Astrocyte (in vitro differentiated cells and primary cell): ENCODE measurements around the gene DSCAM. TPM values are rescaled to one million over a fixed set of nuclear protein-coding genes. Genes with fewer than 3 reads are reported as not detected.

ENCODE experiments used
- DNase-seq: peaks from one replicate; pipeline ENCODE4 v3.0.0-alpha.2; 2010; ENCODE audit warnings: low read depth
- FAIRE-seq: peaks from 2 replicates; lab custom pipeline; 2011; peaks lifted over from hg19 to GRCh38; lab: Jason Lieb, UNC
- H2AFZ ChIP-seq: 2 replicates; pipeline ENCODE4 v1.6.0; 2012; ENCODE audit warnings: low read depth, low read length, inconsistent platforms
- H3K27ac ChIP-seq: 2 replicates; pipeline ENCODE4 v1.5.1; 2011; ENCODE audit warnings: low read depth, low read length, inconsistent platforms
- H3K27me3 ChIP-seq: 2 replicates; pipeline ENCODE4 v1.6.0; 2011; ENCODE audit warnings: low read length, inconsistent platforms; ENCODE audit not compliant: insufficient read depth
- H3K36me3 ChIP-seq: 2 replicates; pipeline ENCODE4 v1.5.1; 2011; ENCODE audit warnings: low read length, inconsistent platforms; ENCODE audit not compliant: insufficient read depth
- H3K4me1 ChIP-seq: 2 replicates; pipeline ENCODE4 v1.5.1; 2011; ENCODE audit warnings: low read length, inconsistent platforms; ENCODE audit not compliant: insufficient read depth
- H3K4me2 ChIP-seq: 2 replicates; pipeline ENCODE4 v1.6.0; 2012; ENCODE audit warnings: low read length, inconsistent platforms
- H3K4me3 ChIP-seq: 2 replicates; pipeline ENCODE4 v1.5.1; 2011; ENCODE audit warnings: low read depth, mild to moderate bottlenecking, low read length, inconsistent platforms; ENCODE audit not compliant: insufficient read depth
- H3K79me2 ChIP-seq: 2 replicates; pipeline ENCODE4 v1.6.0; 2012; ENCODE audit warnings: mild to moderate bottlenecking, low read length, inconsistent platforms; ENCODE audit not compliant: insufficient read depth
- H3K9ac ChIP-seq: 2 replicates; pipeline ENCODE4 v1.6.0; 2012; ENCODE audit warnings: mild to moderate bottlenecking, low read length, inconsistent platforms
- H3K9me3 ChIP-seq: 2 replicates; pipeline ENCODE4 v1.5.1; 2012; ENCODE audit warnings: low read depth, mild to moderate bottlenecking, low read length, inconsistent platforms; ENCODE audit not compliant: insufficient read depth
- H4K20me1 ChIP-seq: 2 replicates; pipeline ENCODE4 v1.6.0; 2012; ENCODE audit warnings: low read length, inconsistent platforms; ENCODE audit not compliant: insufficient read depth
- H3K27ac Mint-ChIP-seq: one replicate; pipeline ENCODE4 v1.8.0; 2021; ENCODE audit warnings: mild to moderate bottlenecking, mixed read lengths; ENCODE audit not compliant: unreplicated experiment
- H3K27me3 Mint-ChIP-seq: one replicate; pipeline ENCODE4 v1.8.0; 2021; ENCODE audit warnings: low read depth, mixed read lengths; ENCODE audit not compliant: unreplicated experiment
- H3K36me3 Mint-ChIP-seq: one replicate; pipeline ENCODE4 v1.8.0; 2021; ENCODE audit warnings: low read depth, mixed read lengths; ENCODE audit not compliant: unreplicated experiment
- H3K4me1 Mint-ChIP-seq: one replicate; pipeline ENCODE4 v1.8.0; 2021; ENCODE audit warnings: low read depth, mixed read lengths; ENCODE audit not compliant: unreplicated experiment
- H3K4me3 Mint-ChIP-seq: one replicate; pipeline ENCODE4 v1.8.0; 2021; ENCODE audit warnings: mild to moderate bottlenecking, moderate library complexity, mixed read lengths; ENCODE audit not compliant: unreplicated experiment
- H3K9me3 Mint-ChIP-seq: one replicate; pipeline ENCODE4 v1.8.0; 2021; ENCODE audit warnings: mild to moderate bottlenecking, mixed read lengths; ENCODE audit not compliant: unreplicated experiment
- CTCF ChIP-seq: IDR thresholded peaks from 2 replicates; pipeline ENCODE4 v1.5.1; 2011; ENCODE audit warnings: low read depth, mild to moderate bottlenecking, inconsistent platforms, low read length, moderate library complexity; ENCODE audit not compliant: insufficient read depth
- EZH2 ChIP-seq: IDR thresholded peaks from 2 replicates; pipeline ENCODE4 v1.6.1; 2012; ENCODE audit warnings: mild to moderate bottlenecking, low read length, inconsistent platforms; ENCODE audit not compliant: insufficient read depth
- total RNA-seq: library from RNA; stranded (reverse); gene quantifications from 2 replicates; pipeline ENCODE4 v1.2.1, GENCODE V29; 2021

Gene DSCAM
- total RNA-seq, 1 donor from 2014 or later = 0.18 TPM

- Mint-ChIP-seq H3K27ac (no peak overlapping the region), H3K4me3 (no peak overlapping the region), H3K27me3 (no peaks in the 10 kb centered on the region), H3K4me1 (no peaks in the 10 kb centered on the region), H3K9me3 (peaks cover 2% of the 10 kb centered on the region), H3K36me3 (no peaks in the 10 kb centered on the region)
- H3K27ac ChIP-seq = no peak overlapping the region
- no peaks in the 10 kb centered on the region for H3K9me3 ChIP-seq
- no peak overlapping the region for H3K4me3 ChIP-seq
- H3K9ac ChIP-seq = no peak overlapping the region
- H2AFZ ChIP-seq = no peak overlapping the region
- H3K4me1 ChIP-seq = no peaks in the 10 kb centered on the region
- no peaks in the 10 kb centered on the region for H3K27me3 ChIP-seq
- H3K79me2 ChIP-seq = no peaks in the 10 kb centered on the region
- DNase-seq (no peak), FAIRE-seq (no peak)
- H3K4me2 ChIP-seq = no peak overlapping the region
- no peaks in the 10 kb centered on the region for H4K20me1 ChIP-seq
- H3K36me3 ChIP-seq = no peaks in the 10 kb centered on the region
- TF ChIP-seq CTCF = no peak
Measured at GRCh38 chr21:40294345-40294744, 552.6 kb downstream of the DSCAM start.

- H3K9me3 Mint-ChIP-seq = peaks cover 7% of the 10 kb centered on the region
- no peaks in the 10 kb centered on the region for H3K36me3 ChIP-seq
- TF ChIP-seq CTCF (no peak), EZH2 (no peak)
Measured at GRCh38 chr21:40291560-40291959, 555.4 kb downstream of the DSCAM start.

GRCh38 chr21:40284409-40284808 is 562.5 kb downstream of the DSCAM start:
- Mint-ChIP-seq H3K4me3 (no peak overlapping the region), H3K27me3 (no peaks in the 10 kb centered on the region), H3K36me3 (no peaks in the 10 kb centered on the region), H3K9me3 (peaks cover 14% of the 10 kb centered on the region), H3K4me1 (no peaks in the 10 kb centered on the region), H3K27ac (no peak overlapping the region)
- FAIRE-seq (no peak), DNase-seq (no peak)
- TF ChIP-seq CTCF (no peak), EZH2 (no peak)
- peaks cover 7% of the 10 kb centered on the region for H3K9me3 ChIP-seq
- no peaks in the 10 kb centered on the region for H3K79me2 ChIP-seq
- H3K4me3 ChIP-seq = no peak overlapping the region
- H4K20me1 ChIP-seq = no peaks in the 10 kb centered on the region
- H3K27ac ChIP-seq = no peak overlapping the region
- no peaks in the 10 kb centered on the region for H3K4me1 ChIP-seq
- H3K4me2 ChIP-seq = no peak overlapping the region
- no peak overlapping the region for H3K9ac ChIP-seq
- H3K27me3 ChIP-seq = no peaks in the 10 kb centered on the region
- no peaks in the 10 kb centered on the region for H3K36me3 ChIP-seq
- no peak overlapping the region for H2AFZ ChIP-seq

More at GRCh38 chr21:40291560-40291959, 555.4 kb downstream of the DSCAM start:
- Histone ChIP-seq H2AFZ (no peak overlapping the region), H3K4me1 (no peaks in the 10 kb centered on the region), H3K4me3 (no peak overlapping the region), H3K9me3 (peaks cover 7% of the 10 kb centered on the region), H3K79me2 (no peaks in the 10 kb centered on the region), H3K9ac (no peak overlapping the region), H4K20me1 (no peaks in the 10 kb centered on the region), H3K27ac (no peak overlapping the region), H3K4me2 (no peak overlapping the region), H3K27me3 (no peaks in the 10 kb centered on the region)
- H3K4me1 Mint-ChIP-seq = no peaks in the 10 kb centered on the region
- no peak overlapping the region for H3K4me3 Mint-ChIP-seq
- H3K27ac Mint-ChIP-seq = no peak overlapping the region
- FAIRE-seq (no peak), DNase-seq (no peak)
- no peaks in the 10 kb centered on the region for H3K27me3 Mint-ChIP-seq
- no peaks in the 10 kb centered on the region for H3K36me3 Mint-ChIP-seq
